C4-2B (cell line): ENCODE results near the gene CCL16.

ENCODE experiments used
- H3K27ac ChIP-seq: fragments of 450-650 bp; 2 replicates; pipeline ENCODE4 v1.5.1; 2017
- CTCF ChIP-seq: fragments of 450-650 bp; conservative IDR thresholded peaks from 2 replicates; pipeline ENCODE4 v1.5.1; 2017; ENCODE audit warnings: mild to moderate bottlenecking
- ZFX ChIP-seq: fragments of 450-650 bp; IDR thresholded peaks from 2 replicates; pipeline ENCODE4 v1.6.1; 2017

The CCL16 gene

DNA sequence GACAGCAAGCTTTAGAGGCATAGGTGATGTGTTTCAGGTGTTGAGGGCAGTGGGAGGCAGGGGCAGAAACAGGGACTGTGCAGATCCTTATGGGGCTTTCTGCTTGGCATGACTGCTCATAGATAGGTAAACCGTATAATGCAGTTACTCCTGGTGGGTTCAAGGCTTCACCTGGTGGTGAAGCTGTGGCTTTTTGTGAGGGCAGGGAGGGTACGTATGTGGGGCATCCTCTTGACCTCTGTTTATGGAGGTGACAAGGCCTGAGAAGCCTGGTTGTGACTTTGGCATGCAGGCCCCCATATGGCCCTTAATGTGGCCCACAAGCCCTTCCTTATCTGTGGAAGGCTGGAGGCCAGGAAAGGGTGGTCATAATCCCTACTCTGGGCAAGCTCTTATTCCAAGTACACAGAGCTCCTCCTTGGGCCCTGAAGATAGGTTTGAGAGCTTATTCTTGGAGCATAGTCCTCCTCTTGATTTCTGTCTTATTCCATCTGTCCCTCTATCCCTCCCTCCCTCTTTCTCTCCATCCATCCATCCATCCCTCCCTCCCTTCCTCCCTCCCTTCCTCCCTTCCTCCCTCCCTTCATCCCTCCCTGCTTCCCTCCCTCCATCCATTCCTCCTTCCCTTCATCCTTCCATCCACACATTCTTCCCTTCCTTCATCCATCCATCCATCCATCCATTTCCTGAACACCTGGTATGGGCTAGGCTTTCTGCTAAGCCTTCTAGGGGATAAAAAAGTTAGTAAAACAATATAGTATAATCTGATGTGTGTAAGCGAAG lies 1.3 kb upstream of the CCL16 start:
- TF ChIP-seq ZFX = no peak
- no peak; the same call in 1 of the 2 replicates for TF ChIP-seq CTCF
- no peak overlapping the region for H3K27ac ChIP-seq

DNA sequence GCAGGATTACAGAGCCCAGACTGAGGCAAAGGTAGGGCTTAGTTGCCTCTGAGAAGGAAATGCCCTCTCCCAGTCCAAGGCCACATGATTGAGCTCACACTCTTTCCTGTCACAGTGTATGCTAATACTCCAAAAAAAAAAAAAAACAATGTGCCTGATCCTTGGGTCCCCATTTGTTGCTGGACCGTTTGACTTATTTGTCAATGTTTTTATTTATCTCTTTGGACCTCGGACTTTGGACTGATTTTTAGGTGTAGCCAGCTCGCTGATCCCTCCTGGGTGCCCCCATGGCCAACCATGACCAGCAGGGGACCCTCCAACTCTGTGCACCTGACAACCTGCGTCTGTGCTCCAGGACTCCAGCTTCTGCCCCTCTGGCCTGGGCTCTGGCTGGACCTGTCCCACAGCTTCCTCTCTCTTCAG lies 622 bp upstream of the CCL16 start:
- no peak overlapping the region for H3K27ac ChIP-seq
- TF ChIP-seq ZFX (no peak), CTCF (peak; percentile 23)

DNA sequence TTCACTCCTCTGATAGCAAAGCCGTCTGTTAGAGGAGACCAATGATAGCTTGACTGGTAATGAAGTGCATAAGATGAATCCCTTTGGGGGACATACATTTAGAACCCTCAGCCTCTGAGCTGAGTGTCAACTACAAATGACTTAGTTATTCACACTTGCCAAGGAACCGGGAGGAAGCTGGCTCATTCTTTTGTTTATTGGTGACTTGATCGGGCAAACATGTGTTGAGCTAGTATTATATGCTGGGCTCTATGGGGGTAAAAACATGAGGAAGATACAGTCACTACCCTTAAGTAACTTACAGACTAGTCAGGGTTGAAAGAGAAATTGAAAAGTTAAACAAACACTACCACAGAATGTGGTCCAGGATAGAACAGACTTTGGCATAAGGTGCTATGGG lies 3.0 kb downstream of the CCL16 start:
- H3K27ac ChIP-seq = no peak overlapping the region
- no peak for TF ChIP-seq CTCF
- TF ChIP-seq ZFX = no peak

DNA sequence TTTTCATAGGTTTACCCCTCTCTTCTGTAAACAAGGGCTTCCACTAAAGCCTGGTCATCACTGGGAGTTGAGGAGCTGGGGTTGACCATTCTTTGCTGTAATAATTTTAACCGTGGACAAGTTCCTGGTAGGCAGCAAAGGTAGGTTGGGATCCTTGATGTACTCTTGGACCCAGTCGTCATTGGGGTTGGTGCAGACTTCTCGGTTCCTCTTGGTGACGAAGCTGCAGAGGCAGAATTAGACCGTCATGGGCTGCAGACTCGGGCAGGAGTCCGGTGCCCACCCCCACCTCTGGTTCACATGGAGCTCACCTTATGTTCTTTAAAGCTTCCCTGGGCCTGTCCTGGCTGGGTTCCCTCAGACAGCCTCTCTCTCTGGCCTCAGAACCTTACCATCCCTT lies 3.8 kb downstream of the CCL16 start:
- no peak overlapping the region for H3K27ac ChIP-seq
- TF ChIP-seq CTCF = no peak
- TF ChIP-seq ZFX = no peak

DNA sequence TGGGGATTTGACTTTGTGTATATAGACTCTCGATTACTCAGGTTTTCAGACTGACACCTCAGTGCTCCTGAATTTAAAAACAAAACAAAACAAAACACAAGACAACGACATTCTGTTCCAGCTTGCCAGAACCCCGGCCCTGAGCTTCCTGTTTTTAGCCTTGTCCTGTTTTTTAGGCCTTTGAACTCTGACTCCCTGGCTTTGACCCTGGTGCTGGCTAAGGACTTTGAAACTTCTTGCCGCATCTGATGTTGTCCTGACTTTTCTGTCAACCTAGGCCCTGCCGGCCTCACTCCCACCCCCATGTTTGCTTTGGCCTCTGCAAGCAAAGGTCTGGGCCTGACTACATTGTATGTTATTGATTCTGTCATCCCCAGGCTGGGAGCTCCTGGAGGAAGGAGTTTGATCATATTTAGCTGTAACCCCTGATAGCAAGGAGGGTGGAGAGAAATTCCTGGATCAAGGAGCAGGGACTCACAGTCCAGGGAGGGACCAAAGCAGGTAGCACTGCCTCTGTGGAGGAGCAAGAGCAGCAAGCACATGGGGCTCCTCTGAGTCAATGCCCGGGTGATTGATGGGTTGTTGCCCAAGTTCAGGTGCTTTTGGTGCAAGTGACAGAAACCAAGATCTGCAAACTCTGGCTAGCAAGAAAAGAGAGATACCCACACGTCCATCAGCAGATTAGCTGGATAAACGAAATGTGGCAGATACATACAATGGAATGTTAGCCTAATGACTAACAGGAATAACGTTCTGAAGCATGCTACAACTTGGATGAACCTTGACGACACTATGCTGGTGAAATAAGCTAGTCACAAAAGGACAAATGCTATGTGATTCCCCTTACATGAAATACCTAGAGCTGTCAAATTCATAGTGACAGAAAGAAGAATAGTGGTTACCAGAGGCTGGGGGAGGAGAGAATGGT lies 7.7 kb downstream of the CCL16 start:
- no peak overlapping the region for H3K27ac ChIP-seq
- TF ChIP-seq ZFX (no peak), CTCF (no peak)

- H3K27ac ChIP-seq = no peak overlapping the region
- TF ChIP-seq ZFX (no peak), CTCF (no peak)
Measured at GRCh38 chr17:35972945-35973332, 8.4 kb downstream of the CCL16 start.

DNA sequence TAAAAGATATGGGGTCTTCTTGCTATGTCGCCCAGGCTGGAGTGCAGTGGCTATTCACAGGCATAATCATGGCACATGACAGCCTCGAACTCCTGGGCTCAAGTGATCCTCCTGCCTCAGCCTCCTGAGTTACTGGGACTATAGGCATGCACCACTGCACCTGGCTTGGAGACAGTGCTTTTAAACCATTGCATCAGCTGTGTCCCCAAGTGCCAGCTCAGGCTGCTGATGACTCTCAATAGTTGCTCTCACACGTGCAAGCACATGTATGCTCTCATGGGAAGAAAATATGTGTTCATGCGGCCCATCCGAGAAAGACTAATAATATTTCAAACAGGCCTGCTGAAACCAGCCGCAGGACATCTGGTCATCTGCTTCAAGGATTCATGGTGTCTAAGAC lies 8.8 kb downstream of the CCL16 start:
- no peak for TF ChIP-seq CTCF
- no peak for TF ChIP-seq ZFX
- H3K27ac ChIP-seq = no peak overlapping the region
